Adrenal gland (tissue), 5 donors: ENCODE measurements around the gene CASD1.

Experiments
- POLR2A ChIP-seq, 2 donors: fragments of 450-650 bp; IDR thresholded peaks; one replicate each; pipeline ENCODE4 v1.6.1; 2017; ENCODE audit warnings: antibody characterized with exemption in 2 of 2, mild to moderate bottlenecking in 2 of 2, moderate library complexity in 1 of 2
- TF ChIP-seq, protein P1 (sequence below), 6 experiments: fragments of 450-650 bp in 4 of 6; fragments of 200-600 bp in 2 of 6; sonication (generic) in 1 of 6; IDR thresholded peaks; 1 replicate in 5 of 6; 2 replicates in 1 of 6; pipeline versions ENCODE4 v1.5.1 to v1.8.0; 2016 to 2021; ENCODE audit warnings: antibody characterized with exemption in 6 of 6, mild to moderate bottlenecking in 2 of 6, moderate library complexity in 1 of 6
- donor health status: DM: no; HTN: no; CAD: no.

- TF ChIP-seq, protein P1, sequence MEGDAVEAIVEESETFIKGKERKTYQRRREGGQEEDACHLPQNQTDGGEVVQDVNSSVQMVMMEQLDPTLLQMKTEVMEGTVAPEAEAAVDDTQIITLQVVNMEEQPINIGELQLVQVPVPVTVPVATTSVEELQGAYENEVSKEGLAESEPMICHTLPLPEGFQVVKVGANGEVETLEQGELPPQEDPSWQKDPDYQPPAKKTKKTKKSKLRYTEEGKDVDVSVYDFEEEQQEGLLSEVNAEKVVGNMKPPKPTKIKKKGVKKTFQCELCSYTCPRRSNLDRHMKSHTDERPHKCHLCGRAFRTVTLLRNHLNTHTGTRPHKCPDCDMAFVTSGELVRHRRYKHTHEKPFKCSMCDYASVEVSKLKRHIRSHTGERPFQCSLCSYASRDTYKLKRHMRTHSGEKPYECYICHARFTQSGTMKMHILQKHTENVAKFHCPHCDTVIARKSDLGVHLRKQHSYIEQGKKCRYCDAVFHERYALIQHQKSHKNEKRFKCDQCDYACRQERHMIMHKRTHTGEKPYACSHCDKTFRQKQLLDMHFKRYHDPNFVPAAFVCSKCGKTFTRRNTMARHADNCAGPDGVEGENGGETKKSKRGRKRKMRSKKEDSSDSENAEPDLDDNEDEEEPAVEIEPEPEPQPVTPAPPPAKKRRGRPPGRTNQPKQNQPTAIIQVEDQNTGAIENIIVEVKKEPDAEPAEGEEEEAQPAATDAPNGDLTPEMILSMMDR (IDR thresholded peaks at IDR 0.05) = no peak
- TF ChIP-seq POLR2A (IDR thresholded peaks at IDR 0.05) = no peak
Measured at GRCh38 chr7:94514917-94515316, 5.3 kb downstream of the CASD1 start.
